GM18907 (cell line): ENCODE results near the gene ICAM1.
"Not testable (repeated sequence)": the region's sequence is repeated elsewhere in the genome, so short reads cannot be mapped to it uniquely, and the experiment has no call there.

Experiments used
- ATAC-seq: cut with Tn5 transposase; IDR thresholded peaks from one replicate; pipeline ENCODE4 v1.9.1; 2021; ENCODE audit warnings: mild to moderate bottlenecking, moderate library complexity; ENCODE audit not compliant: unreplicated experiment

Gene ICAM1

GRCh38 chr19:10270616-10271394, at the start of gene ICAM1:
Gene ICAM1, plus strand, starts transcription at chr19:10271120. Its CDS starts 40 bp downstream, at chr19:10271160.
- ATAC-seq = peak; percentile 48

- ATAC-seq = no peak
Measured at GRCh38 chr19:10222201-10222890, 48.6 kb upstream of the ICAM1 start.

- ATAC-seq = no peak
Measured at GRCh38 chr19:10223488-10224213, 47.3 kb upstream of the ICAM1 start.

GRCh38 chr19:10224337-10224736, 46.6 kb upstream of the ICAM1 start:
- no peak for ATAC-seq

- no peak for ATAC-seq
Measured at GRCh38 chr19:10226021-10226375, 44.9 kb upstream of the ICAM1 start.

GRCh38 chr19:10226376-10227025, 44.4 kb upstream of the ICAM1 start:
- ATAC-seq = no peak

- no peak for ATAC-seq
Measured at GRCh38 chr19:10227026-10227971, 43.6 kb upstream of the ICAM1 start.

GRCh38 chr19:10228393-10228792, 42.5 kb upstream of the ICAM1 start:
- ATAC-seq = no peak

GRCh38 chr19:10228920-10229319, 42.0 kb upstream of the ICAM1 start:
- no peak for ATAC-seq

- peak; percentile 19 for ATAC-seq
Measured at GRCh38 chr19:10230173-10230860, 40.6 kb upstream of the ICAM1 start.

- ATAC-seq = peak; percentile 48
Measured at GRCh38 chr19:10230861-10231611, 39.9 kb upstream of the ICAM1 start, which contains the start of gene S1PR2. Gene S1PR2, minus strand, starts transcription at chr19:10231331. Its CDS starts 6,426 bp downstream, at chr19:10224905.

- ATAC-seq = no peak
Measured at GRCh38 chr19:10231612-10232228, 39.2 kb upstream of the ICAM1 start.

GRCh38 chr19:10233946-10234345, 37.0 kb upstream of the ICAM1 start:
- ATAC-seq = no peak

GRCh38 chr19:10235003-10235402, 35.9 kb upstream of the ICAM1 start:
- no peak for ATAC-seq

- not testable (repeated sequence) for ATAC-seq
Measured at GRCh38 chr19:10235409-10235808, 35.5 kb upstream of the ICAM1 start.

GRCh38 chr19:10237702-10238101, 33.2 kb upstream of the ICAM1 start:
- no peak for ATAC-seq

- no peak for ATAC-seq
Measured at GRCh38 chr19:10238172-10238783, 32.6 kb upstream of the ICAM1 start.
